Measurements from ENCODE around the gene DLX3.

The DLX3 gene

GRCh38 chr17:50035945-50036344, 40.9 kb upstream of the DLX3 start:
- H3K23ac ChIP-seq (ENCODE audit: low read length in 2 of 2): no peak overlapping the region
- no peak overlapping the region for H3K27ac ChIP-seq (ENCODE audit: low read length, poor library complexity, severe bottlenecking)
- peak overlapping the region; percentile 82 for H2AK5ac ChIP-seq (ENCODE audit: low read length, severe bottlenecking)
- peak overlapping the region in 1 of 2 experiments; percentile 30 for H3K14ac ChIP-seq (ENCODE audit: low read length in 2 of 2)
- H3K9ac ChIP-seq (ENCODE audit: low read length): no peak overlapping the region
- H4K8ac ChIP-seq (ENCODE audit: low read length): no peak overlapping the region
- peaks cover 40% of the 10 kb centered on the region for H3K4me1 ChIP-seq (ENCODE audit: control insufficient read depth, insufficient read depth, low read depth, low read length)
- no peaks in the 10 kb centered on the region for H3K36me3 ChIP-seq (ENCODE audit: control insufficient read depth in 1 of 2, insufficient read depth in 2 of 2, low read depth in 1 of 2, low read length in 2 of 2)
- H2BK120ac ChIP-seq (ENCODE audit: low read depth, low read length): no peak overlapping the region
- no peaks in the 10 kb centered on the region for H3K79me1 ChIP-seq (replicated peaks; ENCODE audit: low read length, poor library complexity, severe bottlenecking)
- peak overlapping the region; percentile 52 to 74 for H3K4ac ChIP-seq (ENCODE audit: low read depth in 1 of 2, low read length in 2 of 2)
- no peak overlapping the region for H2BK15ac ChIP-seq (ENCODE audit: low read depth, poor library complexity, severe bottlenecking)
- H2AFZ ChIP-seq (ENCODE audit: low read depth, low read length): no peak overlapping the region
- H2BK12ac ChIP-seq (ENCODE audit: low read length in 2 of 2): peak overlapping the region; percentile 11 to 92
- H2BK5ac ChIP-seq (ENCODE audit: low read depth, low read length, poor library complexity, severe bottlenecking): no peak overlapping the region
- H3K18ac ChIP-seq (ENCODE audit: low read depth in 1 of 2, low read length in 2 of 2): peak overlapping the region; percentile 40 to 96
- H4K91ac ChIP-seq (ENCODE audit: low read length): peak overlapping the region; percentile 5
- no peak for DNase-seq
- H3K9me3 ChIP-seq (ENCODE audit: control insufficient read depth, low read length): no peaks in the 10 kb centered on the region
- no peak overlapping the region for H3K4me3 ChIP-seq (ENCODE audit: insufficient read depth in 1 of 2, low read depth in 1 of 2, low read length in 2 of 2)
- 95% methylated on average over 1 of the region's 1 CpG for WGBS
- H3K4me2 ChIP-seq (ENCODE audit: low read length, poor library complexity, severe bottlenecking): no peak overlapping the region
- no peaks in the 10 kb centered on the region for H3K27me3 ChIP-seq (ENCODE audit: control insufficient read depth in 1 of 2, insufficient read depth in 1 of 2, low read length in 2 of 2)

DNA sequence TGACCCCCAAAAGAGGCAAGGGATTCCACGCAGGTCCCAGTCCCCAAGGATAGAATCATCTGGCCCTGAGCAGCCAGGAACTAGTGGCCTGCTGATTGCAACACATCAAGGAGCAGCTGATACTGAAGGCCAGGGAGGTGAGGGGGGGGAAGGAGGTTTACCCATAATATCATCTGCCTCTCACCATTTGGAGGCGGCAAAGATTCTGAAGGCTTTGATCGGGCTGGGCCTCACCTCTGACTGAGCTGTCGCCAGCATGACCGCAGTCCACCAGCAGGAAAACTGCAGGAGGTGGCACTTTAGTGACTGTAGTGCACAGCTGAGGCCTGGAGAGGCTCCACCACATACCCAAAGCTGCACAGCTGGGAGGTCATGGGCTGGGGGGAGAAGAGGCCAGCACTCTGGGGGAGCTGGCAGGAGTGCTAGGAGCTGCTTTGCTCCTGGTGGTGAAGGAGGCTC, 40.4 kb upstream of the DLX3 start:
- Histone ChIP-seq H3K36me3 (ENCODE audit: control insufficient read depth in 1 of 2, insufficient read depth in 2 of 2, low read depth in 1 of 2, low read length in 2 of 2) (no peaks in the 10 kb centered on the region), H4K8ac (ENCODE audit: low read length) (peak overlapping the region; percentile 70), H2AFZ (ENCODE audit: low read depth, low read length) (peak overlapping the region; percentile 24), H3K4ac (ENCODE audit: low read depth in 1 of 2, low read length in 2 of 2) (peak overlapping the region in 1 of 2 experiments; percentile 74), H3K18ac (ENCODE audit: low read depth in 1 of 2, low read length in 2 of 2) (peak overlapping the region; percentile 54 to 63), H4K91ac (ENCODE audit: low read length) (peak overlapping the region; percentile 3), H3K14ac (ENCODE audit: low read length in 2 of 2) (peak overlapping the region in 1 of 2 experiments; percentile 30), H3K27ac (ENCODE audit: low read length, poor library complexity, severe bottlenecking) (no peak overlapping the region), H3K27me3 (ENCODE audit: control insufficient read depth in 1 of 2, insufficient read depth in 1 of 2, low read length in 2 of 2) (no peaks in the 10 kb centered on the region), H2BK120ac (ENCODE audit: low read depth, low read length) (no peak overlapping the region), H3K4me2 (ENCODE audit: low read length, poor library complexity, severe bottlenecking) (no peak overlapping the region), H2BK15ac (ENCODE audit: low read depth, poor library complexity, severe bottlenecking) (no peak overlapping the region), H3K23ac (ENCODE audit: low read length in 2 of 2) (no peak overlapping the region), H3K79me1 (replicated peaks; ENCODE audit: low read length, poor library complexity, severe bottlenecking) (no peaks in the 10 kb centered on the region), H3K9me3 (ENCODE audit: control insufficient read depth, low read length) (no peaks in the 10 kb centered on the region), H2BK5ac (ENCODE audit: low read depth, low read length, poor library complexity, severe bottlenecking) (no peak overlapping the region), H3K9ac (ENCODE audit: low read length) (no peak overlapping the region), H2BK12ac (ENCODE audit: low read length in 2 of 2) (peak overlapping the region in 1 of 2 experiments; percentile 92), H3K4me1 (ENCODE audit: control insufficient read depth, insufficient read depth, low read depth, low read length) (peaks cover 40% of the 10 kb centered on the region), H3K4me3 (ENCODE audit: insufficient read depth in 1 of 2, low read depth in 1 of 2, low read length in 2 of 2) (no peak overlapping the region), H2AK5ac (ENCODE audit: low read length, severe bottlenecking) (peak overlapping the region; percentile 82)
- no peak for DNase-seq
- 66% methylated on average over 5 of the region's 5 CpGs for WGBS

GRCh38 chr17:50034498-50035364, 39.7 kb upstream of the DLX3 start:
- Histone ChIP-seq H3K4ac (ENCODE audit: low read depth in 1 of 2, low read length in 2 of 2) (peak overlapping the region; percentile 24 to 73), H3K23ac (ENCODE audit: low read length in 2 of 2) (no peak overlapping the region), H3K27ac (ENCODE audit: low read length, poor library complexity, severe bottlenecking) (no peak overlapping the region), H2BK12ac (ENCODE audit: low read length in 2 of 2) (peak overlapping the region; percentile 46 to 88), H3K27me3 (ENCODE audit: control insufficient read depth in 1 of 2, insufficient read depth in 1 of 2, low read length in 2 of 2) (no peaks in the 10 kb centered on the region), H4K8ac (ENCODE audit: low read length) (peak overlapping the region; percentile 22), H3K14ac (ENCODE audit: low read length in 2 of 2) (peak overlapping the region in 1 of 2 experiments; percentile 23), H2AK5ac (ENCODE audit: low read length, severe bottlenecking) (peak overlapping the region; percentile 30), H2BK5ac (ENCODE audit: low read depth, low read length, poor library complexity, severe bottlenecking) (no peak overlapping the region), H3K18ac (ENCODE audit: low read depth in 1 of 2, low read length in 2 of 2) (peak overlapping the region; percentile 49 to 50), H3K79me1 (replicated peaks; ENCODE audit: low read length, poor library complexity, severe bottlenecking) (no peaks in the 10 kb centered on the region), H2BK15ac (ENCODE audit: low read depth, poor library complexity, severe bottlenecking) (peak overlapping the region; percentile 75), H3K4me2 (ENCODE audit: low read length, poor library complexity, severe bottlenecking) (no peak overlapping the region), H2AFZ (ENCODE audit: low read depth, low read length) (no peak overlapping the region), H3K9me3 (ENCODE audit: control insufficient read depth, low read length) (no peaks in the 10 kb centered on the region), H2BK120ac (ENCODE audit: low read depth, low read length) (peak overlapping the region; percentile 66), H4K91ac (ENCODE audit: low read length) (peak overlapping the region; percentile 86), H3K36me3 (ENCODE audit: control insufficient read depth in 1 of 2, insufficient read depth in 2 of 2, low read depth in 1 of 2, low read length in 2 of 2) (no peaks in the 10 kb centered on the region), H3K9ac (ENCODE audit: low read length) (no peak overlapping the region), H3K4me1 (ENCODE audit: control insufficient read depth, insufficient read depth, low read depth, low read length) (peaks cover 44% of the 10 kb centered on the region), H3K4me3 (ENCODE audit: insufficient read depth in 1 of 2, low read depth in 1 of 2, low read length in 2 of 2) (no peak overlapping the region)
- DNase-seq: no peak
- 85% methylated on average over 15 of the region's 16 CpGs for WGBS

DNA sequence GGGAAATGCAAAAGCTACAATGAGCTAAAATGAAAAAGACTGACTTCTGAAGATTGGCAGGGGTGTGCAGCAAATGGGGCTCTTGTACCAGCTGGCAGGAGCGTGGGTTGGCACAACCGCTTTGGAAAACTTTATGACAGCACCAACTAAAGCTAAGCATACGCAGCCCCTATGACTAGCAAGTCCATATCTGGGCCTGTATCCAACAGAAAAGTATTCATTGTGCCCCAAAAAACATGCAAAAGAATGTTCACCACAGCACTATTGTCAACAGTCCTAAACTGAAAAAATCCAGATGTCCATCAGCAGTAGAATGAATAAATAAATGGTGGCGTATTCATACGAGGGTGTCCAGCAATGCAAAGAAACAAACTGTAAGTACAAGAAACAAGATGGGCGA, 38.3 kb upstream of the DLX3 start:
- DNase-seq: peak; percentile 70
- Histone ChIP-seq H3K14ac (ENCODE audit: low read length in 2 of 2) (no peak overlapping the region), H3K4me2 (ENCODE audit: low read length, poor library complexity, severe bottlenecking) (no peak overlapping the region), H2AK5ac (ENCODE audit: low read length, severe bottlenecking) (no peak overlapping the region), H3K4me3 (ENCODE audit: insufficient read depth in 1 of 2, low read depth in 1 of 2, low read length in 2 of 2) (no peak overlapping the region), H3K79me1 (replicated peaks; ENCODE audit: low read length, poor library complexity, severe bottlenecking) (peaks cover 6% of the 10 kb centered on the region), H3K9ac (ENCODE audit: low read length) (no peak overlapping the region), H3K27me3 (ENCODE audit: control insufficient read depth in 1 of 2, insufficient read depth in 1 of 2, low read length in 2 of 2) (no peaks in the 10 kb centered on the region), H3K27ac (ENCODE audit: low read length, poor library complexity, severe bottlenecking) (no peak overlapping the region), H3K36me3 (ENCODE audit: control insufficient read depth in 1 of 2, insufficient read depth in 2 of 2, low read depth in 1 of 2, low read length in 2 of 2) (no peaks in the 10 kb centered on the region), H3K4ac (ENCODE audit: low read depth in 1 of 2, low read length in 2 of 2) (no peak overlapping the region), H2AFZ (ENCODE audit: low read depth, low read length) (no peak overlapping the region), H3K4me1 (ENCODE audit: control insufficient read depth, insufficient read depth, low read depth, low read length) (peaks cover 53% of the 10 kb centered on the region), H3K23ac (ENCODE audit: low read length in 2 of 2) (no peak overlapping the region), H4K91ac (ENCODE audit: low read length) (no peak overlapping the region), H4K8ac (ENCODE audit: low read length) (no peak overlapping the region), H2BK120ac (ENCODE audit: low read depth, low read length) (no peak overlapping the region), H2BK15ac (ENCODE audit: low read depth, poor library complexity, severe bottlenecking) (no peak overlapping the region), H3K9me3 (ENCODE audit: control insufficient read depth, low read length) (no peaks in the 10 kb centered on the region), H3K18ac (ENCODE audit: low read depth in 1 of 2, low read length in 2 of 2) (no peak overlapping the region), H2BK5ac (ENCODE audit: low read depth, low read length, poor library complexity, severe bottlenecking) (no peak overlapping the region), H2BK12ac (ENCODE audit: low read length in 2 of 2) (no peak overlapping the region)
- WGBS: 61% methylated on average over 6 of the region's 6 CpGs
